DOHH2 (cell line): ENCODE measurements around the gene TMEM72.

Source experiments
- H3F3A ChIP-seq: fragments of 200-600 bp; sonication (generic), shearing (Covaris generic); 2 replicates; pipeline ENCODE4 v1.6.0; 2016; ENCODE audit warnings: antibody characterized with exemption, mild to moderate bottlenecking; ENCODE audit not compliant: control insufficient read depth, insufficient read depth
- H3K27ac ChIP-seq: fragments of 200-600 bp; sonication (generic); 2 replicates; pipeline ENCODE4 v1.5.1; 2014; ENCODE audit warnings: low read depth, mild to moderate bottlenecking, low read length, moderate library complexity
- H3K27me3 ChIP-seq: fragments of 200-600 bp; sonication (generic); 2 replicates; pipeline ENCODE4 v1.6.1; 2014; ENCODE audit warnings: mild to moderate bottlenecking, low read length, mixed read lengths; ENCODE audit not compliant: control insufficient read depth
- H3K36me3 ChIP-seq: fragments of 200-600 bp; sonication (generic); 2 replicates; pipeline ENCODE4 v1.6.1; 2014; ENCODE audit warnings: mild to moderate bottlenecking, low read length, moderate library complexity, mixed read lengths; ENCODE audit not compliant: control insufficient read depth
- H3K4me1 ChIP-seq: fragments of 200-600 bp; sonication (generic); 2 replicates; pipeline ENCODE4 v1.6.1; 2014; ENCODE audit warnings: mild to moderate bottlenecking, low read length, mixed read lengths; ENCODE audit not compliant: control insufficient read depth
- H3K4me2 ChIP-seq: fragments of 200-600 bp; sonication (generic); 2 replicates; pipeline ENCODE4 v1.6.0; 2014; ENCODE audit warnings: mild to moderate bottlenecking, low read length, moderate library complexity
- H3K4me3 ChIP-seq: fragments of 200-600 bp; sonication (generic); 2 replicates; pipeline ENCODE4 v1.5.1; 2014; ENCODE audit warnings: mild to moderate bottlenecking, low read length, mixed read lengths
- H3K79me2 ChIP-seq: fragments of 200-600 bp; sonication (generic); 2 replicates; pipeline ENCODE4 v1.6.1; 2014; ENCODE audit warnings: mild to moderate bottlenecking, low read length, mixed read lengths; ENCODE audit not compliant: control insufficient read depth
- H3K9me2 ChIP-seq: fragments of 200-600 bp; sonication (generic); replicated peaks from 2 replicates; pipeline ENCODE4 v1.6.1; 2014; ENCODE audit warnings: mild to moderate bottlenecking, low read length, mixed read lengths; ENCODE audit not compliant: control insufficient read depth
- H3K9me3 ChIP-seq: fragments of 200-600 bp; sonication (generic); 2 replicates; pipeline ENCODE4 v1.6.1; 2014; ENCODE audit warnings: antibody characterized with exemption, low read length, mixed read lengths; ENCODE audit not compliant: control insufficient read depth, insufficient read depth
- H4K20me1 ChIP-seq: fragments of 200-600 bp; sonication (generic); 2 replicates; pipeline ENCODE4 v1.6.0; 2014; ENCODE audit warnings: low read depth, mild to moderate bottlenecking, antibody characterized with exemption, low read length, moderate library complexity; ENCODE audit not compliant: control insufficient read depth, insufficient read depth
- CTCF ChIP-seq: fragments of 200-600 bp; sonication (generic); IDR thresholded peaks from one replicate; pipeline ENCODE4 v1.5.1; 2014; ENCODE audit warnings: antibody characterized with exemption, mild to moderate bottlenecking, low read depth, low read length; ENCODE audit not compliant: poor library complexity, severe bottlenecking
- EZH2phosphoT487 ChIP-seq: fragments of 200-600 bp; sonication (generic); IDR thresholded peaks from 2 replicates; pipeline ENCODE4 v1.6.1; 2017; ENCODE audit warnings: borderline replicate concordance, mild to moderate bottlenecking, antibody characterized with exemption, low read length, moderate library complexity, mixed read lengths

Gene TMEM72

GRCh38 chr10:44935201-44935965 is 24.2 kb downstream of the TMEM72 start:
- Histone ChIP-seq H3K36me3 (no peaks in the 10 kb centered on the region), H3K4me3 (no peak overlapping the region), H3K4me1 (peaks cover 9% of the 10 kb centered on the region), H3K27me3 (no peaks in the 10 kb centered on the region), H3K9me3 (no peaks in the 10 kb centered on the region), H3K4me2 (no peak overlapping the region), H3K27ac (no peak overlapping the region), H4K20me1 (no peaks in the 10 kb centered on the region), H3F3A (no peaks in the 10 kb centered on the region), H3K9me2 (no peaks in the 10 kb centered on the region), H3K79me2 (no peaks in the 10 kb centered on the region)
- TF ChIP-seq EZH2phosphoT487 (no peak), CTCF (no peak)

- Histone ChIP-seq H3K27ac (no peak overlapping the region), H3K36me3 (no peaks in the 10 kb centered on the region), H3K4me1 (peaks cover 9% of the 10 kb centered on the region), H3K4me3 (no peak overlapping the region), H4K20me1 (no peaks in the 10 kb centered on the region), H3F3A (no peaks in the 10 kb centered on the region), H3K27me3 (peaks cover 3% of the 10 kb centered on the region; the same call in 1 of the 2 replicates), H3K9me3 (no peaks in the 10 kb centered on the region), H3K4me2 (no peak overlapping the region), H3K79me2 (no peaks in the 10 kb centered on the region), H3K9me2 (no peaks in the 10 kb centered on the region)
- TF ChIP-seq CTCF (no peak), EZH2phosphoT487 (no peak)
Measured at GRCh38 chr10:44935966-44936295, 24.8 kb downstream of the TMEM72 start.

- H3K36me3 ChIP-seq = no peaks in the 10 kb centered on the region
- no peak overlapping the region for H3K4me2 ChIP-seq
- H3K27me3 ChIP-seq = peaks cover 3% of the 10 kb centered on the region; the same call in 1 of the 2 replicates
- TF ChIP-seq CTCF (no peak), EZH2phosphoT487 (no peak)
- H3K79me2 ChIP-seq = no peaks in the 10 kb centered on the region
- no peak overlapping the region for H3K4me3 ChIP-seq
- no peaks in the 10 kb centered on the region for H4K20me1 ChIP-seq
- H3F3A ChIP-seq = no peaks in the 10 kb centered on the region
- no peaks in the 10 kb centered on the region for H3K9me2 ChIP-seq
- no peak overlapping the region for H3K27ac ChIP-seq
- peaks cover 9% of the 10 kb centered on the region for H3K4me1 ChIP-seq
- H3K9me3 ChIP-seq = no peaks in the 10 kb centered on the region
Measured at GRCh38 chr10:44936314-44936975, 25.3 kb downstream of the TMEM72 start.
